HCT116 (cell line): ENCODE results near the gene GPHN. TPM values are rescaled to one million over a fixed set of nuclear protein-coding genes. Genes with fewer than 3 reads are reported as not detected.
A peak's percentile ranks its signal among the peaks of the same experiment; 100 is the strongest.

Experiments used
- ATAC-seq: fragments of 200-7000 bp; cut with Tn5 transposase; 2 replicates; pipeline ENCODE4 v1.9.1; 2020; ENCODE audit warnings: mild to moderate bottlenecking, moderate library complexity
- BruUV-seq: library from RNA; stranded (reverse); fragments of 400-500 nt; replicated peaks from 2 replicates; lab custom pipeline; 2021; lab: Mats Ljungman, UMichigan
- CTCF ChIA-PET: fragments of 300-600 bp; sonication (Branson Sonifier 250); formaldehyde crosslinking; loops from one replicate; lab custom pipeline; 2021; ENCODE audit warnings: antibody characterized with exemption; lab: Charles Lee
- POLR2A ChIA-PET: fragments of 300-600, 350-600 bp; sonication (Branson Sonifier 250); formaldehyde crosslinking; loops from one replicate; lab custom pipeline; 2021; ENCODE audit warnings: antibody characterized with exemption; lab: Charles Lee
- RAD21 ChIA-PET, 2 experiments: fragments of 300-600 bp; sonication (Branson Sonifier 250); formaldehyde crosslinking; loops; one replicate each; lab custom pipeline; 2023; ENCODE audit warnings: low total read pairs in 2 of 2; ENCODE audit not compliant: uncharacterized antibody in 2 of 2, unreplicated experiment in 2 of 2, low non-redundant PET in 1 of 2; lab: Charles Lee
- DNase-seq: peaks from one replicate; pipeline ENCODE4 v3.0.0-alpha.2; 2010; ENCODE audit warnings: low read depth, low spot score
- H2AFZ ChIP-seq: fragments of 200-600 bp; shearing (Covaris generic), sonication (generic); 2 replicates; pipeline ENCODE4 v1.6.1; 2017; ENCODE audit warnings: low read depth, mixed run types, mixed read lengths, antibody characterized with exemption, low read length; ENCODE audit not compliant: poor library complexity, severe bottlenecking
- H3K27ac ChIP-seq: 2 replicates; pipeline ENCODE4 v1.5.1; 2012; ENCODE audit warnings: low read depth, low read length
- H3K27me3 ChIP-seq: fragments of 200-600 bp; sonication (generic); 2 replicates; pipeline ENCODE4 v1.6.1; 2016; ENCODE audit warnings: mixed run types, low read length, mixed read lengths; ENCODE audit not compliant: insufficient read depth
- H3K36me3 ChIP-seq, 2 experiments: fragments of 200-500 bp in 1 of 2; fragments of 200-600 bp in 1 of 2; sonication (Bioruptor generic) in 1 of 2; sonication (generic) in 1 of 2; 2 replicates each; pipeline versions ENCODE4 v1.5.1 to v1.6.1; 2014 to 2016; ENCODE audit warnings: low read length in 2 of 2, inconsistent platforms in 1 of 2, mixed read lengths in 1 of 2, mixed run types in 1 of 2; ENCODE audit not compliant: insufficient read depth in 2 of 2, control insufficient read depth in 1 of 2
- H3K4me1 ChIP-seq, 2 experiments: fragments of 200-600 bp in 1 of 2; sonication (generic) in 1 of 2; 2 replicates each; pipeline versions ENCODE4 v1.5.1 to v1.6.1; 2012 to 2017; ENCODE audit warnings: low read length in 2 of 2, inconsistent platforms in 1 of 2, mild to moderate bottlenecking in 1 of 2, mixed read lengths in 1 of 2, mixed run types in 1 of 2, moderate library complexity in 1 of 2; ENCODE audit not compliant: insufficient read depth in 2 of 2, control insufficient read depth in 1 of 2
- H3K4me2 ChIP-seq: fragments of 200-600 bp; sonication (generic); 2 replicates; pipeline ENCODE4 v1.6.1; 2017; ENCODE audit warnings: mixed run types, low read length, mixed read lengths
- H3K4me3 ChIP-seq, 2 experiments: fragments of 200-600 bp in 1 of 2; sonication (generic) in 1 of 2; replicated peaks in 1 of 2; 2 replicates each; pipeline ENCODE4 v1.5.1; 2011 to 2016; ENCODE audit warnings: low read length in 2 of 2, control low read depth in 1 of 2, low read depth in 1 of 2, mild to moderate bottlenecking in 1 of 2, mixed read lengths in 1 of 2, mixed run types in 1 of 2
- H3K79me2 ChIP-seq: fragments of 200-600 bp; sonication (generic); 2 replicates; pipeline ENCODE4 v1.6.1; 2017; ENCODE audit warnings: mild to moderate bottlenecking, mixed run types, low read length, moderate library complexity, mixed read lengths; ENCODE audit not compliant: insufficient read depth
- H3K9ac ChIP-seq: fragments of 200-600 bp; sonication (generic); 2 replicates; pipeline ENCODE4 v1.6.1; 2016; ENCODE audit warnings: low read length, mixed read lengths
- H3K9me2 ChIP-seq: fragments of 200-600 bp; sonication (generic), shearing (Covaris generic); 2 replicates; pipeline ENCODE4 v1.6.1; 2017; ENCODE audit warnings: mixed run types, mild to moderate bottlenecking, moderate library complexity; ENCODE audit not compliant: insufficient read depth
- H3K9me3 ChIP-seq, 2 experiments: fragments of 200-500 bp in 1 of 2; fragments of 200-600 bp in 1 of 2; sonication (Bioruptor generic) in 1 of 2; sonication (generic) in 1 of 2; 2 replicates each; pipeline ENCODE4 v1.6.1; 2014 to 2017; ENCODE audit warnings: low read length in 2 of 2, mixed read lengths in 2 of 2, inconsistent platforms in 1 of 2, low read depth in 1 of 2, mild to moderate bottlenecking in 1 of 2, mixed run types in 1 of 2, moderate library complexity in 1 of 2; ENCODE audit not compliant: control insufficient read depth in 1 of 2, insufficient read depth in 1 of 2
- H4K20me1 ChIP-seq: fragments of 200-600 bp; sonication (generic), shearing (Covaris generic); 2 replicates; pipeline ENCODE4 v1.6.1; 2017; ENCODE audit warnings: mixed run types, mild to moderate bottlenecking, moderate library complexity; ENCODE audit not compliant: insufficient read depth
- CBX3 ChIP-seq: IDR thresholded peaks from 2 replicates; pipeline ENCODE4 v1.6.1; 2012; ENCODE audit warnings: low read depth
- CEBPB ChIP-seq: IDR thresholded peaks from 2 replicates; pipeline ENCODE4 v1.6.1; 2012; ENCODE audit warnings: low read depth
- ELF1 ChIP-seq: IDR thresholded peaks from 2 replicates; pipeline ENCODE4 v1.6.1; 2012; ENCODE audit warnings: low read depth, borderline replicate concordance
- FOSL1 ChIP-seq: IDR thresholded peaks from 2 replicates; pipeline ENCODE4 v1.6.1; 2012; ENCODE audit warnings: low read depth
- POLR2A ChIP-seq: IDR thresholded peaks from 2 replicates; pipeline ENCODE4 v1.7.0; 2011; ENCODE audit warnings: borderline replicate concordance; ENCODE audit not compliant: insufficient read depth, insufficient read length; ENCODE audit errors: extremely low read depth
- SIN3A ChIP-seq: IDR thresholded peaks from 2 replicates; pipeline ENCODE4 v1.6.1; 2012; ENCODE audit warnings: low read depth
- SP1 ChIP-seq: IDR thresholded peaks from 2 replicates; pipeline ENCODE4 v1.6.1; 2012; ENCODE audit warnings: low read depth
- TCF7L2 ChIP-seq: IDR thresholded peaks from 2 replicates; pipeline ENCODE4 v1.7.0; 2011; ENCODE audit warnings: borderline replicate concordance, inconsistent platforms; ENCODE audit not compliant: insufficient read depth, insufficient read length; ENCODE audit errors: extremely low read depth
- ZFX ChIP-seq: fragments of 450-650 bp; IDR thresholded peaks from 2 replicates; pipeline ENCODE4 v1.6.1; 2017
- ZNF274 ChIP-seq: fragments of 200-500 bp; sonication (Bioruptor generic); IDR thresholded peaks from 2 replicates; pipeline ENCODE4 v1.6.1; 2014; ENCODE audit warnings: mild to moderate bottlenecking, low read depth, low read length, inconsistent platforms
- intact Hi-C: fragments of 100-400 bp; cut with micrococcal nuclease; formaldehyde crosslinking; loops from 2 replicates; pipeline ENCODE4 v1.10.0; 2022
- total RNA-seq: library from RNA; stranded (reverse); gene quantifications from one replicate; pipeline ENCODE4 v1.2.1, GENCODE V29; 2021; ENCODE audit not compliant: unreplicated experiment
- TF ChIP-seq, protein P1 (sequence below), 3 experiments: fragments of 200-600 bp in 1 of 3; sonication (generic) in 1 of 3; IDR thresholded peaks in 2 of 3; conservative IDR thresholded peaks in 1 of 3; 2 replicates each; pipeline ENCODE4 v1.5.1; 2012 to 2017; ENCODE audit warnings: low read depth in 2 of 3, low read length in 2 of 3, antibody characterized with exemption in 1 of 3, borderline replicate concordance in 1 of 3, control low read depth in 1 of 3, mild to moderate bottlenecking in 1 of 3, mixed read lengths in 1 of 3, mixed run types in 1 of 3, moderate library complexity in 1 of 3; ENCODE audit not compliant: insufficient read depth in 1 of 3

The GPHN gene
- total RNA-seq, 1 experiment from 2014 or later, result 43.8 TPM

DNA sequence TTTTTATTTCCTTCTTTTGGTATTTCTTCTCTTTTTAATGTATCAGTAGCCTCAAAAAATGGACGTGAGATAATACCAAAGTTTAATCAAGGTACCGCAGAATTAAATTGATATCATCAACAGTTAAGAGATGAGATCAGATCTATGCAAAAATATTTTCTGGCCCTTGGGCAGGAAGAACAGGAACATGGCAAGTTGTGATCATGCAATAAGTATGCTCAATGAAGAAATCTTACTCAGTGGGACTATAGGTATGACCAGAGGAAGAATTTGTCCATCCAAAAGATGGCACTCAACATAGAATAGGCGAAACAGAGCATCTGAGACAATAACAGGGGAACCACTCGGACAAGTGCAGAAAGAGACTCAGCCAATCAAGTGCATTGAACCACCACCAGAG lies 680.4 kb downstream of the GPHN start:
- POLR2A ChIA-PET, result no interaction called here
- Histone ChIP-seq H4K20me1 (no peaks in the 10 kb centered on the region), H3K36me3 (no peaks in the 10 kb centered on the region), H3K27me3 (no peaks in the 10 kb centered on the region), H3K9ac (no peak overlapping the region), H3K9me3 (no peaks in the 10 kb centered on the region), H3K4me3 (no peak overlapping the region), H3K79me2 (no peaks in the 10 kb centered on the region), H2AFZ (no peak overlapping the region), H3K4me1 (peaks cover 28 to 38% of the 10 kb centered on the region in 2 experiments), H3K4me2 (peak overlapping the region; percentile 88; the same call in 1 of the 2 replicates), H3K27ac (peak overlapping the region; percentile 39; the same call in 1 of the 2 replicates), H3K9me2 (no peaks in the 10 kb centered on the region)
- RAD21 ChIA-PET, result interaction anchor here in 1 of 2 experiments (1.2 kb wide), 1 partner anchor 98 kb away, joined by 3 read pairs; no protein-coding TSS in a partner anchor
- no peak for ATAC-seq
- DNase-seq, result no peak
- BruUV-seq, result no TSS peak
- CTCF ChIA-PET, result interaction anchor here (2.0 to 2.1 kb wide), 2 partner anchors 97 to 171 kb away, joined by 7 to 12 read pairs; partner anchors contain the start of gene ATP6V1D
- TF ChIP-seq TCF7L2 (no peak), ELF1 (no peak), CEBPB (no peak), POLR2A (no peak), ZNF274 (no peak), SIN3A (no peak), ZFX (no peak), SP1 (no peak), CBX3 (no peak), FOSL1 (no peak)
- TF ChIP-seq, protein P1, sequence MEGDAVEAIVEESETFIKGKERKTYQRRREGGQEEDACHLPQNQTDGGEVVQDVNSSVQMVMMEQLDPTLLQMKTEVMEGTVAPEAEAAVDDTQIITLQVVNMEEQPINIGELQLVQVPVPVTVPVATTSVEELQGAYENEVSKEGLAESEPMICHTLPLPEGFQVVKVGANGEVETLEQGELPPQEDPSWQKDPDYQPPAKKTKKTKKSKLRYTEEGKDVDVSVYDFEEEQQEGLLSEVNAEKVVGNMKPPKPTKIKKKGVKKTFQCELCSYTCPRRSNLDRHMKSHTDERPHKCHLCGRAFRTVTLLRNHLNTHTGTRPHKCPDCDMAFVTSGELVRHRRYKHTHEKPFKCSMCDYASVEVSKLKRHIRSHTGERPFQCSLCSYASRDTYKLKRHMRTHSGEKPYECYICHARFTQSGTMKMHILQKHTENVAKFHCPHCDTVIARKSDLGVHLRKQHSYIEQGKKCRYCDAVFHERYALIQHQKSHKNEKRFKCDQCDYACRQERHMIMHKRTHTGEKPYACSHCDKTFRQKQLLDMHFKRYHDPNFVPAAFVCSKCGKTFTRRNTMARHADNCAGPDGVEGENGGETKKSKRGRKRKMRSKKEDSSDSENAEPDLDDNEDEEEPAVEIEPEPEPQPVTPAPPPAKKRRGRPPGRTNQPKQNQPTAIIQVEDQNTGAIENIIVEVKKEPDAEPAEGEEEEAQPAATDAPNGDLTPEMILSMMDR (IDR thresholded peaks at IDR 0.05 in 2 of 3, conservative IDR thresholded peaks at IDR 0.05 in 1 of 3; ENCODE audit: borderline replicate concordance in 1 of 3, insufficient read depth in 1 of 3, low read depth in 2 of 3, low read length in 2 of 3), result no peak
- intact Hi-C loops, result no loop called here
